K562 (cell line): ENCODE results near the gene PODXL. TPM values are rescaled to one million over a fixed set of nuclear protein-coding genes. Genes with fewer than 3 reads are reported as not detected.
A peak's percentile ranks its signal among the peaks of the same experiment; 100 is the strongest.

Experiments
- ATF4 ChIP-seq: fragments of 450-650 bp; formaldehyde crosslinking; IDR thresholded peaks from 2 replicates; pipeline ENCODE4 v1.4.0; 2022; ENCODE audit warnings: mild to moderate bottlenecking, moderate library complexity
- CXXC5 ChIP-seq: fragments of 250-450 bp; sonication (Bioruptor Pico); IDR thresholded peaks from 2 replicates; pipeline ENCODE4 v1.8.0; 2022; ENCODE audit warnings: inconsistent platforms, mild to moderate bottlenecking, moderate library complexity
- DLX4 ChIP-seq: fragments of 250-450 bp; sonication (Bioruptor Pico); IDR thresholded peaks from 2 replicates; pipeline ENCODE4 v1.6.1; 2021; ENCODE audit warnings: mild to moderate bottlenecking
- FOXJ2 ChIP-seq: fragments of 200-800 bp; sonication (Bioruptor generic); IDR thresholded peaks from 2 replicates; pipeline ENCODE4 v1.6.1; 2016; ENCODE audit warnings: missing genetic modification characterization, missing compliant biosample characterization
- GABPB1 ChIP-seq: sonication (generic); formaldehyde crosslinking; IDR thresholded peaks from 2 replicates; pipeline ENCODE4 v1.8.0; 2022; ENCODE audit warnings: mild to moderate bottlenecking, missing genetic modification reagents
- ID3 ChIP-seq, 2 experiments: fragments of 250-450 bp in 1 of 2; fragments of 450-650 bp in 1 of 2; sonication (Bioruptor Pico) in 1 of 2; IDR thresholded peaks; 2 replicates each; pipeline versions ENCODE4 v1.6.1 to v1.8.0; 2016 to 2021; ENCODE audit warnings: mild to moderate bottlenecking in 2 of 2, moderate library complexity in 2 of 2, missing compliant biosample characterization in 1 of 2, missing genetic modification characterization in 1 of 2
- JUNB ChIP-seq: fragments of 450-650 bp; formaldehyde crosslinking; conservative IDR thresholded peaks from 2 replicates; pipeline ENCODE4 v1.4.0; 2020; ENCODE audit warnings: mild to moderate bottlenecking
- MBD1 ChIP-seq: fragments of 250-450 bp; sonication (Bioruptor Pico); IDR thresholded peaks from 2 replicates; pipeline ENCODE4 v1.8.0; 2022; ENCODE audit warnings: inconsistent platforms
- MLLT1 ChIP-seq, 2 experiments: fragments of 450-650 bp; IDR thresholded peaks; 2 replicates each; pipeline ENCODE4 v1.6.1; 2016
- NCOA1 ChIP-seq: fragments of 450-650 bp; IDR thresholded peaks from 2 replicates; pipeline ENCODE4 v1.6.1; 2016; ENCODE audit warnings: low read depth
- NR1H2 ChIP-seq: sonication (generic); formaldehyde crosslinking; IDR thresholded peaks from 2 replicates; pipeline ENCODE4 v1.4.0; 2020; ENCODE audit warnings: mild to moderate bottlenecking, missing genetic modification reagents
- PREB ChIP-seq: sonication (generic); formaldehyde crosslinking; IDR thresholded peaks from 2 replicates; pipeline ENCODE4 v1.8.1; 2023; ENCODE audit warnings: mild to moderate bottlenecking, missing genetic modification reagents
- RBM22 ChIP-seq: fragments of 200-400 bp; formaldehyde crosslinking; IDR thresholded peaks from 2 replicates; pipeline ENCODE4 v1.6.1; 2018; ENCODE audit warnings: low read length, low read depth; ENCODE audit not compliant: poor library complexity, severe bottlenecking
- SAFB ChIP-seq: fragments of 200-400 bp; formaldehyde crosslinking; IDR thresholded peaks from 2 replicates; pipeline ENCODE4 v1.6.1; 2017; ENCODE audit warnings: low read depth, low read length, borderline replicate concordance
- SAP30 ChIP-seq: fragments of 200-600 bp; sonication (generic); IDR thresholded peaks from 2 replicates; pipeline ENCODE4 v1.6.1; 2012; ENCODE audit warnings: borderline replicate concordance, low read depth, mild to moderate bottlenecking, moderate library complexity, low read length, control low read depth, inconsistent platforms; ENCODE audit not compliant: insufficient read depth, poor library complexity, severe bottlenecking
- SMAD4 ChIP-seq: fragments of 250-450 bp; sonication (Bioruptor Pico); conservative IDR thresholded peaks from 2 replicates; pipeline ENCODE4 v1.8.0; 2021; ENCODE audit warnings: inconsistent platforms, mild to moderate bottlenecking, moderate library complexity
- SPI1 ChIP-seq: IDR thresholded peaks from 2 replicates; pipeline ENCODE4 v1.6.1; 2011; ENCODE audit warnings: low read depth, low read length, control low read depth, borderline replicate concordance
- SUPT5H ChIP-seq: fragments of 450-650 bp; IDR thresholded peaks from 2 replicates; pipeline ENCODE4 v1.6.1; 2016
- ZNF121 ChIP-seq: sonication (generic); formaldehyde crosslinking; conservative IDR thresholded peaks from 2 replicates; pipeline ENCODE4 v1.8.0; 2022; ENCODE audit warnings: missing genetic modification reagents
- ZNF232 ChIP-seq: sonication (generic); formaldehyde crosslinking; IDR thresholded peaks from 2 replicates; pipeline ENCODE4 v1.8.0; 2022; ENCODE audit warnings: mild to moderate bottlenecking, missing genetic modification reagents
- ZNF398 ChIP-seq: fragments of 250-450 bp; sonication (Bioruptor Pico); IDR thresholded peaks from 2 replicates; pipeline ENCODE4 v1.8.0; 2021; ENCODE audit warnings: moderate library complexity, mild to moderate bottlenecking, inconsistent platforms
- polyA plus RNA-seq, 8 experiments: library from polyadenylated mRNA; depleted of rRNA in 4 of 8; stranded (reverse) in 5 of 8; unstranded in 3 of 8; fragments of >200 nt; fragmentation: Nextera tagmentation in 2 of 8; fragmentation: Illumina TruSeq in 1 of 8; extraction: Ambion mirVana in 2 of 8; extraction: Trizol in 1 of 8; gene quantifications; 2 replicates each; pipeline versions ENCODE4 v1.2.1 to v1.2.3, GENCODE V29; 2011 to 2014; ENCODE audit warnings: inconsistent platforms in 1 of 8, missing spikeins in 1 of 8
- total RNA-seq, 7 experiments: library from RNA; depleted of rRNA in 6 of 7; stranded (reverse); fragments of >200 nt in 6 of 7; fragmentation: Illumina TruSeq in 2 of 7; extraction: Trizol in 2 of 7; gene quantifications; 2 replicates each; pipeline versions ENCODE4 v1.2.1 to v1.2.3, GENCODE V29; 2011 to 2021; ENCODE audit warnings: low replicate concordance in 1 of 7

PODXL gene
- total and polyA plus RNA-seq, 9 of the 15 experiments (the other 6 are each of a cell fraction or from before 2014, with no cell fraction given): 0.01 to 0.73 (median 0.07) TPM

GRCh38 chr7:131586259-131586658, 29.8 kb upstream of the PODXL start (continued):
- TF ChIP-seq SAP30 (no peak), SMAD4 (CRISPR knock-in tag) (peak; percentile 83), DLX4 (CRISPR knock-in tag) (no peak), ATF4 (CRISPR knock-in tag) (no peak), CXXC5 (CRISPR knock-in tag) (peak; percentile 73), RBM22 (no peak), GABPB1 (CRISPR knock-in tag) (no peak), MLLT1 (IDR thresholded peaks at IDR 0.05) (no peak), ZNF398 (CRISPR knock-in tag) (no peak), SUPT5H (no peak), ZNF121 (CRISPR knock-in tag) (no peak), NR1H2 (CRISPR knock-in tag) (no peak), PREB (CRISPR knock-in tag) (no peak), SAFB (no peak), MBD1 (no peak), FOXJ2 (0 out of 2 replicates have a peak, but pooled peaks have one; percentile 15), ID3 (CRISPR knock-in tag; IDR thresholded peaks at IDR 0.05) (no peak), ID3 (tag; IDR thresholded peaks at IDR 0.05) (no peak), SPI1 (no peak), JUNB (CRISPR knock-in tag) (no peak), NCOA1 (0 out of 2 replicates have a peak, but pooled peaks have one; percentile 56), ZNF232 (CRISPR knock-in tag) (no peak)
